ENCODE results near the gene PCSK5. TPM values are rescaled to one million over a fixed set of nuclear protein-coding genes. Genes with fewer than 3 reads are reported as not detected.
A peak's percentile ranks its signal among the peaks of the same experiment; 100 is the strongest.

Gene PCSK5
- total RNA-seq, 5 donors from 2014 or later (not counting 1 experiment from before 2014, with no cell fraction given): 9.1 to 24.1 (median 12.7) TPM

DNA sequence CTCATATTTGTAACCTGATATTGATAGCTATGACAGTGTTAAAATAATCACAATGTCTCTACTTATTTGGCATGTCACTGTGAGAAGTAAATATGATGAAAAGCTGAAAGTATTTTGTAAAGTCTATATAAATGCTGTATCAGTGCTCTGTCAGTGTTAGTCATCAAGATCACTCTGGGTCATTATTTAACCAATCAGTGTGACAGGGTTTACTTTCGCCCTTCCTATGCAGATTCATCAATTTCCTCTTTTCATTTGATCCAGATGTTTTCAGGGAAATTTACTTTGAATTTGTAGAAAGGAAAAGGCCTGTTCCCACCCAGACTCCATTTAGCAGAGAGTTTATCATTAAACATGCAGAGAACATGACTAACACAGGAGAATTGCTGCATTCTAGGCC, 9.9 kb upstream of the PCSK5 start:
- Mint-ChIP-seq H3K9me3 (no peaks in the 10 kb centered on the region), H3K4me3 (no peak overlapping the region), H3K4me1 (no peaks in the 10 kb centered on the region), H3K27me3 (no peaks in the 10 kb centered on the region), H3K27ac (no peak overlapping the region), H3K36me3 (no peaks in the 10 kb centered on the region)
- ATAC-seq (replicated peaks in 1 of 4): no peak
- Histone ChIP-seq H3K9me3 (no peaks in the 10 kb centered on the region), H3K36me3 (ENCODE audit: control insufficient read depth in 2 of 2, extremely low read depth in 1 of 2, insufficient read depth in 1 of 2, low read length in 1 of 2) (no peaks in the 10 kb centered on the region), H3K27ac (ENCODE audit: low read length) (no peak overlapping the region), H3K4me3 (ENCODE audit: control insufficient read depth in 1 of 2, extremely low read depth in 1 of 2, low read length in 1 of 2) (no peak overlapping the region), H3K27me3 (replicated peaks in 1 of 2; ENCODE audit: control insufficient read depth in 2 of 2, extremely low read depth in 1 of 2, insufficient read depth in 2 of 2, low read length in 1 of 2) (no peaks in the 10 kb centered on the region), H3K4me1 (ENCODE audit: control insufficient read depth in 1 of 2, extremely low read depth in 1 of 2, insufficient read depth in 2 of 2, low read length in 2 of 2) (no peaks in the 10 kb centered on the region)
- WGBS (ENCODE audit: insufficient coverage): no CpG with 5 or more reads among the region's 1 CpG
- ChIA-PET CTCF (interaction anchor here (0.5 to 1.6 kb wide), 3 partner anchors 13 to 466 kb away, joined by 3 to 5 read pairs (median 3); no protein-coding TSS in a partner anchor), POLR2A (interaction anchor here (0.6 to 0.7 kb wide), 2 partner anchors 422 to 427 kb away, joined by 3 read pairs; no protein-coding TSS in a partner anchor)
- no peak for DNase-seq

DNA sequence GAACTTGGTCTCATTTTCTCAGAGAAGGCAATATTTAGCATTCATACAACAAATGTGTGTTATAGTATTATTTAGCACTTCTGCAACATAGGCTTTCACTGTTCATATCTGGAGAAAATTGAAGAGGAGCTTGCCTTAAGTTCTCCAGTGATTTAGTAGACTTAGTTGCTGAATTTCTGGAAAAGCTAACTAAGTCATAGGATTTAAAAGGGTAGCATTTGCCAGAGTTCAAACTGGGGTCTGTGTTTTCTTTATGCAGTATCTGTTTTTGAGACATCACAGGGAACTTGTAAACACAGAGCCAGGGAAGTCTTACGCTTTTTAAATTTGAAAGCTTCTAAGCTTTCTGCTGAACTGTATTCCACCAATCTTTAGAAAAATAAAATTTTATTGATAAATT, 8.7 kb upstream of the PCSK5 start:
- Mint-ChIP-seq H3K27ac (no peak overlapping the region), H3K9me3 (no peaks in the 10 kb centered on the region), H3K36me3 (no peaks in the 10 kb centered on the region), H3K4me3 (no peak overlapping the region), H3K4me1 (no peaks in the 10 kb centered on the region), H3K27me3 (no peaks in the 10 kb centered on the region)
- no peaks in the 10 kb centered on the region for H3K36me3 ChIP-seq (ENCODE audit: control insufficient read depth in 2 of 2, extremely low read depth in 1 of 2, insufficient read depth in 1 of 2, low read length in 1 of 2)
- POLR2A ChIA-PET: interaction anchor here in 1 of 2 donors (0.7 kb wide), 1 partner anchor 470 kb away, joined by 4 read pairs; no protein-coding TSS in a partner anchor
- no CpG with 5 or more reads among the region's 1 CpG for WGBS (ENCODE audit: insufficient coverage)
- H3K27me3 ChIP-seq (replicated peaks in 1 of 2; ENCODE audit: control insufficient read depth in 2 of 2, extremely low read depth in 1 of 2, insufficient read depth in 2 of 2, low read length in 1 of 2): no peaks in the 10 kb centered on the region
- no peak overlapping the region for H3K27ac ChIP-seq (ENCODE audit: low read length)
- ATAC-seq (replicated peaks in 1 of 4) (no peak), DNase-seq (no peak)
- CTCF ChIA-PET: interaction anchor here (0.6 to 2.5 kb wide), 3 partner anchors 16 to 354 kb away, joined by 3 to 9 read pairs (median 5); no protein-coding TSS in a partner anchor
- no peaks in the 10 kb centered on the region for H3K9me3 ChIP-seq
- no peak overlapping the region for H3K4me3 ChIP-seq (ENCODE audit: control insufficient read depth in 1 of 2, extremely low read depth in 1 of 2, low read length in 1 of 2)
- no peaks in the 10 kb centered on the region for H3K4me1 ChIP-seq (ENCODE audit: control insufficient read depth in 1 of 2, extremely low read depth in 1 of 2, insufficient read depth in 2 of 2, low read length in 2 of 2)

DNA sequence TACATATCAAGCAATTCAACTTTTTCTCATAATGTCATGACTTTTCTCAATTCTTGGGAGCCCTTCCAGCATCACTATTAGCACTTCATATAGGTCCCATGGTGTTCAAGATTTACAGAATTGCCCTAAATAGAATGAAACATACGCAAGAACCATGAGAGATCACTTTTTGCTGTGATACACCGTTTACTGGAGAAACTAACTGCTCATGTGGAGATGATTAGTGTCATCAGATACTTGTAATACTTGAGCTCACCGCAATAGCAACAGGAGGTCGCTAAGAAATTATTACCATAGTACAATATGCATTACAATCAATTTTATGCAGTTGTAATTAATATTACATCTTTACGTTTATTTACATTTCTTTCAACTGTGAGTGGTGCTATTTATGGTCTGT, 4.8 kb upstream of the PCSK5 start:
- WGBS (ENCODE audit: insufficient coverage): no CpG with 5 or more reads among the region's 5 CpGs
- H3K9me3 Mint-ChIP-seq: no peaks in the 10 kb centered on the region
- POLR2A ChIA-PET: no interaction called here
- H3K27me3 Mint-ChIP-seq: peaks cover 0 to 9% of the 10 kb centered on the region in 2 donors
- H3K4me1 ChIP-seq (ENCODE audit: control insufficient read depth in 1 of 2, extremely low read depth in 1 of 2, insufficient read depth in 2 of 2, low read length in 2 of 2): peaks cover 6% of the 10 kb centered on the region in 2 experiments
- DNase-seq (no peak), ATAC-seq (replicated peaks in 1 of 4) (no peak)
- H3K36me3 Mint-ChIP-seq: no peaks in the 10 kb centered on the region
- H3K27me3 ChIP-seq (replicated peaks in 1 of 2; ENCODE audit: control insufficient read depth in 2 of 2, extremely low read depth in 1 of 2, insufficient read depth in 2 of 2, low read length in 1 of 2): no peaks in the 10 kb centered on the region
- H3K36me3 ChIP-seq (ENCODE audit: control insufficient read depth in 2 of 2, extremely low read depth in 1 of 2, insufficient read depth in 1 of 2, low read length in 1 of 2): no peaks in the 10 kb centered on the region
- no peak overlapping the region for H3K4me3 Mint-ChIP-seq
- no peak overlapping the region for H3K27ac ChIP-seq (ENCODE audit: low read length)
- CTCF ChIA-PET: interaction anchor here in 1 of 2 donors (0.6 kb wide), 1 partner anchor 12 kb away, joined by 3 read pairs; no protein-coding TSS in a partner anchor
- H3K27ac Mint-ChIP-seq: no peak overlapping the region
- H3K4me1 Mint-ChIP-seq: peaks cover 12 to 19% (median 18%) of the 10 kb centered on the region in 3 donors
- no peaks in the 10 kb centered on the region for H3K9me3 ChIP-seq
- no peak overlapping the region for H3K4me3 ChIP-seq (ENCODE audit: control insufficient read depth in 1 of 2, extremely low read depth in 1 of 2, low read length in 1 of 2)

DNA sequence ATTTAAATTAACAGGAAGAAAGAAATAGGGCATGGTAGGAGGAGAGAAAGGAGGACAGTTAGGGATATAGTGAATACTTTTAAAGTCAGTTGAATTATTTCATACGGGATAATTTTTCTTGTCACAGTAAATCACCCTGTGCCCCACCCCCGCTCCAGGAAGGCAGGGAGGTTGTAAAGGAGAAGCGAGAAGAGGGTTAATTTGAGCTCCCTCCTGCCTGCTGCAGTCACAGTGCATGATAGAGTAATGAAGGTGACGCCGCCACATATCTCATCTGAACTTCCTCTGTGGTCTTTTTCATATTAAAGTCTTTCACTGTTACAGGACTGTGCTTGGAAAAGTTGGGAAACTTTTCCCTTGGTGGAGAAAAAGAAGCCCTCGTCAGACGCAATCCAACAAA, 896 bp upstream of the PCSK5 start:
- H3K27me3 Mint-ChIP-seq: peaks cover 0 to 18% of the 10 kb centered on the region in 2 donors
- H3K36me3 Mint-ChIP-seq: no peaks in the 10 kb centered on the region
- peaks cover 35 to 50% (median 48%) of the 10 kb centered on the region in 3 donors for H3K4me1 Mint-ChIP-seq
- DNase-seq: peak in 7 of 35 experiments; percentile 1 to 31 (median 9)
- Histone ChIP-seq H3K27ac (ENCODE audit: low read length) (peak overlapping the region; percentile 43), H3K36me3 (ENCODE audit: control insufficient read depth in 2 of 2, extremely low read depth in 1 of 2, insufficient read depth in 1 of 2, low read length in 1 of 2) (no peaks in the 10 kb centered on the region), H3K9me3 (no peaks in the 10 kb centered on the region), H3K27me3 (replicated peaks in 1 of 2; ENCODE audit: control insufficient read depth in 2 of 2, extremely low read depth in 1 of 2, insufficient read depth in 2 of 2, low read length in 1 of 2) (peaks cover 0 to 16% of the 10 kb centered on the region in 2 experiments), H3K4me3 (ENCODE audit: control insufficient read depth in 1 of 2, extremely low read depth in 1 of 2, low read length in 1 of 2) (peak overlapping the region; percentile 75 to 96), H3K4me1 (ENCODE audit: control insufficient read depth in 1 of 2, extremely low read depth in 1 of 2, insufficient read depth in 2 of 2, low read length in 2 of 2) (peaks cover 19 to 28% of the 10 kb centered on the region in 2 experiments)
- ChIA-PET CTCF (no interaction called here), POLR2A (no interaction called here)
- WGBS (ENCODE audit: insufficient coverage): no CpG with 5 or more reads among the region's 7 CpGs
- peak in 1 of 4 experiments; percentile 29 for ATAC-seq (replicated peaks in 1 of 4)
- H3K9me3 Mint-ChIP-seq: no peaks in the 10 kb centered on the region
- peak overlapping the region; percentile 86 to 91 (median 87) for H3K4me3 Mint-ChIP-seq
- H3K27ac Mint-ChIP-seq: peak overlapping the region; percentile 84 to 89

DNA sequence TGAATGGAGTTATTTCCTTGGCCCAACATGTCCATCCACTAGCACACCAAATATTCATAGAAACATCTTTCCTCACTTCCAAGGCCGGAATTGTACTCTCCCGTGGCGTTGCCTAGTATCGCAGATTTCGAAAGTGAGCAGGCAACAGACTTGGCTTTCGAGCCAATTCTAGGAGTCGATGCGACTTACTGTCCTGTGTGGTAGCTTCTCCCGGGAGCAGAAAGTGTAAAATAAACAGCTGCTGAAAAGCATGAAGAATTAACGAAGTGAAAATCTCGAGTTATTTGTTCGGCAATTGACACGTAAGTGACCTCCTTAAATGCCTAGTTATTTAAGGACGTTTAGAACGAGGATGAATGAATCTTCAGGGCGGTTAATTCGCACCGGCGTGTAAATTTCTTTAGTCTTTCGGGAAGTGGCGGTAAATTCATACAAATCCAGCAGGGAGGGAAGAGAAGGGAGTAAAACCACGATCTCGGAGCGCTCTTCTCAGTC, 449 bp upstream of the PCSK5 start:
- ChIA-PET POLR2A (no interaction called here), CTCF (no interaction called here)
- peak overlapping the region; percentile 84 to 89 for H3K27ac Mint-ChIP-seq
- H3K27ac ChIP-seq (ENCODE audit: low read length): peak overlapping the region; percentile 43
- ATAC-seq (replicated peaks in 1 of 4) (peak; percentile 39 to 51 (median 44)), DNase-seq (peak in 1 of 35 experiments; percentile 13)
- no peaks in the 10 kb centered on the region for H3K9me3 Mint-ChIP-seq
- H3K4me1 Mint-ChIP-seq: peaks cover 39 to 55% (median 53%) of the 10 kb centered on the region in 3 donors
- H3K4me1 ChIP-seq (ENCODE audit: control insufficient read depth in 1 of 2, extremely low read depth in 1 of 2, insufficient read depth in 2 of 2, low read length in 2 of 2): peaks cover 19 to 28% of the 10 kb centered on the region in 2 experiments
- H3K4me3 Mint-ChIP-seq: peak overlapping the region; percentile 86 to 91 (median 87)
- H3K4me3 ChIP-seq (ENCODE audit: control insufficient read depth in 1 of 2, extremely low read depth in 1 of 2, low read length in 1 of 2): peak overlapping the region; percentile 75 to 96
- peaks cover 0 to 16% of the 10 kb centered on the region in 2 experiments for H3K27me3 ChIP-seq (replicated peaks in 1 of 2; ENCODE audit: control insufficient read depth in 2 of 2, extremely low read depth in 1 of 2, insufficient read depth in 2 of 2, low read length in 1 of 2)
- H3K36me3 Mint-ChIP-seq: no peaks in the 10 kb centered on the region
- peaks cover 0 to 18% of the 10 kb centered on the region in 2 donors for H3K27me3 Mint-ChIP-seq
- 4% methylated on average over 22 of the region's 24 CpGs for WGBS (ENCODE audit: insufficient coverage)
- H3K9me3 ChIP-seq: no peaks in the 10 kb centered on the region
- H3K36me3 ChIP-seq (ENCODE audit: control insufficient read depth in 2 of 2, extremely low read depth in 1 of 2, insufficient read depth in 1 of 2, low read length in 1 of 2): no peaks in the 10 kb centered on the region

DNA sequence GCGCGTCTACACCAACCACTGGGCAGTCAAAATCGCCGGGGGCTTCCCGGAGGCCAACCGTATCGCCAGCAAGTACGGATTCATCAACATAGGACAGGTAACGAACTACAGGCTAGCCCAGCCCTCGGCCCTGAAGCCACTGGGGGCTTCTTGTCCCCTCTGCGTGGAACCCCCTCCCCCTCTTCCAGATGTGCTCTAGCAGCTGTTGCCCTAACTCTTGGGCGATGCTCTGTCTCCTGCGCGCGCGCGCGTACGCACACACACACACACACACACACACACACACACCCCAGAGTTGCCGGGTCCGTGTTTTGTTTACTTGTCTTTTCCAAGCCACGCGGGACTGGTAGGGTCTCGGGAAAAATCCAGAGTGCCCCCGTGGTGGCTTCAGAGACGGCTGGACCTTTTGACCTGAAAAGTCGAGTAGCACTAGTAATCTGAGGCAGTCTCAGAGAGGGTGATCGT, 836 bp downstream of the PCSK5 start:
- Mint-ChIP-seq H3K9me3 (no peaks in the 10 kb centered on the region), H3K27ac (peak overlapping the region in 1 of 2 donors; percentile 67), H3K27me3 (peaks cover 0 to 18% of the 10 kb centered on the region in 2 donors), H3K36me3 (no peaks in the 10 kb centered on the region), H3K4me3 (peak overlapping the region; percentile 87 to 92 (median 89)), H3K4me1 (peaks cover 50 to 68% (median 61%) of the 10 kb centered on the region in 3 donors)
- ATAC-seq (replicated peaks in 1 of 4) (peak in 2 of 4 experiments; percentile 13 to 17), DNase-seq (peak in 26 of 35 experiments; percentile 7 to 44 (median 26))
- peaks cover 19 to 32% of the 10 kb centered on the region in 2 experiments for H3K4me1 ChIP-seq (ENCODE audit: control insufficient read depth in 1 of 2, extremely low read depth in 1 of 2, insufficient read depth in 2 of 2, low read length in 2 of 2)
- H3K9me3 ChIP-seq: no peaks in the 10 kb centered on the region
- H3K27me3 ChIP-seq (replicated peaks in 1 of 2; ENCODE audit: control insufficient read depth in 2 of 2, extremely low read depth in 1 of 2, insufficient read depth in 2 of 2, low read length in 1 of 2): peaks cover 0 to 16% of the 10 kb centered on the region in 2 experiments
- H3K4me3 ChIP-seq (ENCODE audit: control insufficient read depth in 1 of 2, extremely low read depth in 1 of 2, low read length in 1 of 2): peak overlapping the region; percentile 75 to 96
- no peaks in the 10 kb centered on the region for H3K36me3 ChIP-seq (ENCODE audit: control insufficient read depth in 2 of 2, extremely low read depth in 1 of 2, insufficient read depth in 1 of 2, low read length in 1 of 2)
- ChIA-PET CTCF (interaction anchor here in 1 of 2 donors (0.6 kb wide), 1 partner anchor 8 kb away, joined by 6 read pairs; no protein-coding TSS in a partner anchor), POLR2A (no interaction called here)
- no peak overlapping the region for H3K27ac ChIP-seq (ENCODE audit: low read length)
- WGBS (ENCODE audit: insufficient coverage): 4% methylated on average over 26 of the region's 28 CpGs
